DMS114 treated with DMSO at 0.1 percent for 48 hours (cell line): Measurements from ENCODE around the gene MAD1L1.

Source experiments
- DNase-seq: peaks from one replicate; lab custom pipeline; 2025; ENCODE audit not compliant: unreplicated experiment; lab: John Stamatoyannopoulos, UW

MAD1L1 gene

GRCh38 chr7:2158331-2159175 is 74.2 kb downstream of the MAD1L1 start:
- DNase-seq = no peak

GRCh38 chr7:2157473-2158279 is 75.1 kb downstream of the MAD1L1 start:
- no peak for DNase-seq

- DNase-seq = no peak
Measured at GRCh38 chr7:2156756-2157472, 75.8 kb downstream of the MAD1L1 start.

- no peak for DNase-seq
Measured at GRCh38 chr7:2154831-2155230, 77.9 kb downstream of the MAD1L1 start.

GRCh38 chr7:2154121-2154520 is 78.6 kb downstream of the MAD1L1 start:
- DNase-seq = no peak

GRCh38 chr7:2152646-2153045 is 80.1 kb downstream of the MAD1L1 start:
- no peak for DNase-seq

GRCh38 chr7:2151801-2152612 is 80.7 kb downstream of the MAD1L1 start:
- DNase-seq = no peak

- DNase-seq = no peak
Measured at GRCh38 chr7:2151237-2151636, 81.5 kb downstream of the MAD1L1 start.

- DNase-seq = no peak
Measured at GRCh38 chr7:2150445-2150815, 82.3 kb downstream of the MAD1L1 start.

- no peak for DNase-seq
Measured at GRCh38 chr7:2149672-2150444, 82.9 kb downstream of the MAD1L1 start.

- no peak for DNase-seq
Measured at GRCh38 chr7:2148814-2149213, 83.9 kb downstream of the MAD1L1 start.

GRCh38 chr7:2148189-2148588 is 84.6 kb downstream of the MAD1L1 start:
- no peak for DNase-seq

GRCh38 chr7:2146676-2147472 is 85.9 kb downstream of the MAD1L1 start:
- DNase-seq = no peak

GRCh38 chr7:2145835-2146580 is 86.7 kb downstream of the MAD1L1 start:
- DNase-seq = no peak

- no peak for DNase-seq
Measured at GRCh38 chr7:2144926-2145325, 87.8 kb downstream of the MAD1L1 start.

GRCh38 chr7:2143981-2144595 is 88.7 kb downstream of the MAD1L1 start:
- DNase-seq = no peak

GRCh38 chr7:2143450-2143849 is 89.3 kb downstream of the MAD1L1 start:
- no peak for DNase-seq

GRCh38 chr7:2142386-2142785 is 90.4 kb downstream of the MAD1L1 start:
- DNase-seq = no peak
